HTERT RPE-1 (cell line): ENCODE measurements around the gene CHPT1.
"Not testable (repeated sequence)": the region's sequence is repeated elsewhere in the genome, so short reads cannot be mapped to it uniquely, and the experiment has no call there.

Experiments
- in situ Hi-C: fragments of 300-500 bp; cut with MboI; formaldehyde crosslinking; loops from 4 replicates; pipeline ENCODE4 v1.14.3; 2020; ENCODE audit warnings: low sequenced_read_pairs

The CHPT1 gene

GRCh38 chr12:101681627-101682026 is 15.8 kb upstream of the CHPT1 start:
- in situ Hi-C loops: not testable (repeated sequence)

GRCh38 chr12:101685092-101685491 is 12.3 kb upstream of the CHPT1 start:
- in situ Hi-C loops: no loop called here

- in situ Hi-C loops: no loop called here
Measured at GRCh38 chr12:101686176-101686575, 11.3 kb upstream of the CHPT1 start.

- in situ Hi-C loops: no loop called here
Measured at GRCh38 chr12:101690544-101691098, 6.8 kb upstream of the CHPT1 start.

- in situ Hi-C loops: no loop called here
Measured at GRCh38 chr12:101691503-101692096, 5.8 kb upstream of the CHPT1 start.

GRCh38 chr12:101694297-101694848 is 3.1 kb upstream of the CHPT1 start:
- in situ Hi-C loops: no loop called here

GRCh38 chr12:101694986-101695385 is 2.5 kb upstream of the CHPT1 start:
- in situ Hi-C loops: no loop called here

- in situ Hi-C loops: no loop called here
Measured at GRCh38 chr12:101695706-101696105, 1.7 kb upstream of the CHPT1 start.

- in situ Hi-C loops: no loop called here
Measured at GRCh38 chr12:101696251-101697196, 916 bp upstream of the CHPT1 start.

GRCh38 chr12:101697930-101698799 is 725 bp downstream of the CHPT1 start:
- in situ Hi-C loops: no loop called here

GRCh38 chr12:101698800-101699347 is 1.4 kb downstream of the CHPT1 start:
- in situ Hi-C loops: no loop called here

- in situ Hi-C loops: no loop called here
Measured at GRCh38 chr12:101700299-101700820, 2.9 kb downstream of the CHPT1 start.

GRCh38 chr12:101703487-101703886 is 6.0 kb downstream of the CHPT1 start:
- in situ Hi-C loops: no loop called here

- in situ Hi-C loops: no loop called here
Measured at GRCh38 chr12:101706403-101706802, 9.0 kb downstream of the CHPT1 start.

GRCh38 chr12:101707131-101707782 is 9.8 kb downstream of the CHPT1 start:
- in situ Hi-C loops: no loop called here

- in situ Hi-C loops: no loop called here
Measured at GRCh38 chr12:101710288-101710687, 12.8 kb downstream of the CHPT1 start.

GRCh38 chr12:101713059-101713682 is 15.7 kb downstream of the CHPT1 start:
- in situ Hi-C loops: no loop called here

- in situ Hi-C loops: no loop called here
Measured at GRCh38 chr12:101713930-101714329, 16.5 kb downstream of the CHPT1 start.

- in situ Hi-C loops: no loop called here
Measured at GRCh38 chr12:101714877-101715444, 17.5 kb downstream of the CHPT1 start.
